Measurements from ENCODE around the gene CUL9.
"Not testable (repeated sequence)": the region's sequence is repeated elsewhere in the genome, so short reads cannot be mapped to it uniquely, and the experiment has no call there.

Gene CUL9

DNA sequence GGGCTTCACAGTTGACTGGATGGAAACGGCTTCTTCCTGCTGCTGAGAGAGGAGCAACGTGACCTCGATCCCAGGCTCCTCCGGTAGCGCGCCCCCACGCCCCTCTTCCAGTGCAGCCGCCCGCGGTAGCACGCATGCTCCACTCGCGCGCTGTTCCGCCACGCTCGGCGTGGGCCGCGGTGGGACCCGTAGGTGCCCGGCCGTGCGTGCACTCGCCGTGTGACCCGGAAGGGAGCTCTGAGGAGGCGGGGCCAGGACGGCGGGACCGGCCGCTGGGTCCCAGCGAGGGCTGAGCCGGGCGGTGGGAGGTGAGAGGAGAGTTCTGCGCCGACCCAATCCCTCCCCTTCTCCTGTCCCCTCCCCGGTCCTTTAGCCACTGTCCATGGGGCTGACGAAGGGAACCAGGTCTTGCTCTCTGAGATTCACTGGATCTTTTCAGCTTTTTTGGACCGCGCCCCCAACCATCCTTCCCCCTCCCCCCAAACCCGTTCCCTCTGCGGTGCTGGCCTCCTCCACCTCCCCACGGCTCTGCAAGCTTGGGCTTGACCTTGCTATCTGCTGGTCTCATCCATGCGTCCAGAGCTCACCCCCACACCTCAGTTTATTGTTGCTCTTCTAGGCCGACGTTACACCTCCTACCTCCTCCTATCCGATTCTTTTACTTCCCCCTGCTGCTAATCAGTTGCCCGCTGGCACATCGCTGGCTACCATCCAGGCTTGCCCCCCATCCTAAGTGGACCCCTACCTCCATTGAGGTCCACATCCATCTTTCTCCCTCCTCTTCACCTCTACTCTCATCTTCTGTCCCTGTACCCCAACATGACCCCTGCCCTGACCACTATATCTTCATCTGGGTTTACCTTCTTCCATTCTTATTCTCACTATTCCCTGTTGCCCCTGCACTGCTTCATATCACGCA lies at the start of gene CUL9:
TSS of gene CUL9 (plus strand) at position 255 of the 919 bp plus-strand sequence. CDS start 2,115 bp downstream, outside the sequence.
- peak; percentile 64 to 77 for DNase-seq (ENCODE audit: low read depth in 2 of 2)

GRCh38 chr6:43138267-43138666 lies 43.7 kb upstream of the CUL9 start:
- DNase-seq (ENCODE audit: low read depth in 2 of 2) = no peak

GRCh38 chr6:43139973-43140372 lies 42.0 kb upstream of the CUL9 start:
- not testable (repeated sequence) for DNase-seq (ENCODE audit: low read depth in 2 of 2)

DNA sequence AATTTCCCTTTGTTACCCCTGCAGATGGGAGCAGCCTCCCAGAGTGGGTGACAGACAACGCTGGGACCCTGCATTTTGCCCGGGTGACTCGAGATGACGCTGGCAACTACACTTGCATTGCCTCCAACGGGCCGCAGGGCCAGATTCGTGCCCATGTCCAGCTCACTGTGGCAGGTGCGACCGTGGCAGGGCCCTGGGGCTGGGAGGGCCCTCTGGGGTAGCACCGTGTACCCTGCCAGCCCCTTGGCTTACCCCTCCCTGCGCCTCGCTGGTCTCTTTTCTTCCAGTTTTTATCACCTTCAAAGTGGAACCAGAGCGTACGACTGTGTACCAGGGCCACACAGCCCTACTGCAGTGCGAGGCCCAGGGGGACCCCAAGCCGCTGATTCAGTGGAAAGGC lies 40.4 kb upstream of the CUL9 start:
- DNase-seq (ENCODE audit: low read depth in 2 of 2) = no peak

DNA sequence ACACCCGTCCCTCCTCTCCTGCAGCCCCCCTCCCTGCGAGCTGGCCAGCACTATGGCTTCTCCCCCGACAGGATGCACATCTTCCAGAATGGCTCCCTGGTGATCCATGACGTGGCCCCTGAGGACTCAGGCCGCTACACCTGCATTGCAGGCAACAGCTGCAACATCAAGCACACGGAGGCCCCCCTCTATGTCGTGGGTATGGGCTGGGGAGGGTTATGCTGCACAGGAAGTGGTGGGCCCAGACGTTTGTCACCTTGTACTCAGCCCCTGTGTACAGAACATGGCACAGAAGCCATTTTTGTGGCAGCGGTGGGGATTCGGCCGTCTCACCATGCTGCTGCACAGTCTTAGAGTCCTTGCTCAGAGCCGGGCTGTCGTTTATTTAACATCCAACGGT lies 39.9 kb upstream of the CUL9 start:
- no peak for DNase-seq (ENCODE audit: low read depth in 2 of 2)

DNA sequence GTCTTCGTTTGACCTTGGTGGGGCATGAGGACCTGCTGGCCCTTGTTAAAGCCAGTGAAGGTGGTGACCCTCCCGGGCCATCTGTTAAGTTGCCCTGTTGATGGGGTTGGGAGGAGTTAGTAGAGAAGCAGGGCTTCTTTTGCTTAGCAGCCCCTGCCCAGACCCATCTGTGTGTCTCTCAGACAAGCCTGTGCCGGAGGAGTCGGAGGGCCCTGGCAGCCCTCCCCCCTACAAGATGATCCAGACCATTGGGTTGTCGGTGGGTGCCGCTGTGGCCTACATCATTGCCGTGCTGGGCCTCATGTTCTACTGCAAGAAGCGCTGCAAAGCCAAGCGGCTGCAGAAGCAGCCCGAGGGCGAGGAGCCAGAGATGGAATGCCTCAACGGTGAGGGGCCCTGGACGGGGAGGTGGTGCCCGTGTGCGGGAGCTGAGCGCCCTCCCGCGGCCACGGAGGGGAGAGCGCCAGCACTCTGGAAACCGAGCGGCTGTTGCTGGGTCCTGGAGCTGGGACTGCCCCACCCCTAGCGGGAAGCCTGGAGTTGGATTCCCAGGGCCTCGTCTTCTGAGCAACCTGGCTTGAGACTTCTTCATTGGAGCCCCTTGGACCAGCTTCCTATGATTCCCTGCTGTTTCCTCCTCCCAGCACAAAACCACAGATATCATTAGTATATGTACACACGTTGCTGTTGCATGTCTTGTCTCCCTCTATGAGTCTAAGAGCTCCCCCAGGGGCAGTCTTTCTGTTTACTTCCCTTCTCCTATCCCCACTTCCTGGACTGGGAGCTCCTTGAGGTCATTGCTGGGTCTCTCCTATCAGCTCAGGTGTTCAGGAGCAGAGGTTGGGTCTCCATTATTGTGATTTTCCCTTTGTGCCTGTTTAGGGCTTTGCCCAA lies 38.5 kb upstream of the CUL9 start:
- DNase-seq (ENCODE audit: low read depth in 2 of 2) = peak; percentile 49 to 57

DNA sequence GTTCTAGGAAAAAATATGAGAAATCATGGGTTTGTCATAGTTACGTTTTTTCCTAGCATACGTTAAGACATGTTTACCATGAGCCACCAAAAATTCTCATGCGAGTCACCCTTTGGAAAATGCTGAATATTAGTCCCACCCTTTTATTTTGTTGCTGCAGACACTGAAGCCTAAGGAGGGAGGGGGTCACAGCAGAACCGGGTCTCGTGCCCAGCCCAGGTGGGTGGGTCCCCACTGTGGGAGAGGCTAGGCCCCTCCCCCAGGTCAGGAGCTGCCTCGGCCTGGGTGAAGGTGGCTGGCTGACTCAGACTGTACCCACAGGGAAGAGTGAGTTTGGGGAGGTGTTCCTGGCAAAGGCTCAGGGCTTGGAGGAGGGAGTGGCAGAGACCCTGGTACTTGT lies 37.1 kb upstream of the CUL9 start:
- DNase-seq (ENCODE audit: low read depth in 2 of 2) = no peak

GRCh38 chr6:43146261-43146660 lies 35.7 kb upstream of the CUL9 start:
- no peak for DNase-seq (ENCODE audit: low read depth in 2 of 2)

- no peak for DNase-seq (ENCODE audit: low read depth in 2 of 2)
Measured at GRCh38 chr6:43146709-43147688, 35.0 kb upstream of the CUL9 start.

DNA sequence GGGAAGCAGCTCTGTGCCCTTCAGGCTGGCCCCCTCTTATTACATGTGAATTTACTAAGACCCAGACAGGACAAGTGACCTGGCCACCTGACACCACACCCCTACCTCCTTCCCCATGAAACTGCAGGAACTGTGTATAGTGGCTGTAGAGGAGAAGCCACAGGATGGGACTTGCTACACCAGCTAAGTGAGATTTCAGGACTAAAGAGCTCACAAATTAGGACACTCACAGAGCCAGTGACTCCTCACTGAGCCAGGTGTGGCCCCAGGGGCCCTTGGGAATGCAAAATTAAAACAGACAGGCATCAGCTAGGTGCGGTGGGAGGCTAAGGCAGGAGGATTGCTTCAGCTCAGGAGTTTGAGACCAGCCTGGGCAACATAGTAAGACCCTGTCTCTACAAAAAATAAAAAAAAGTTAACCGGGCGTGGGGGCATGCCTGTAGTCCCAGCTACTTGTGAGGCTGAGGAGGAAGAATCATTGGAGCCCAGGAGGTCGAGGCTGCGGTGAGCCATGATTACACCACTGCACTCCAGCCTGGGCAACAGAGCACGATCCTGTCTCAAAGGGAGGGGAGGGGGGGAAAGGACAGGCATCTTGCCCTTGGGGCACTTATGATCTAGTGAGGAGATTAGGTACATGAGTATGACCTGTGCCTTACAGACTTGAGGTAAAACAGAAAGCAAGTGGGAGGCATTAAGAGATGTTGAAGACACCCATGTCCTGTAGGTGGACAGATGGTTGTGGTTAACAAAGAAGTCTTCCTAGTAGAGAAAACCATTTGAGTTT lies 34.1 kb upstream of the CUL9 start:
- DNase-seq (ENCODE audit: low read depth in 2 of 2) = no peak

DNA sequence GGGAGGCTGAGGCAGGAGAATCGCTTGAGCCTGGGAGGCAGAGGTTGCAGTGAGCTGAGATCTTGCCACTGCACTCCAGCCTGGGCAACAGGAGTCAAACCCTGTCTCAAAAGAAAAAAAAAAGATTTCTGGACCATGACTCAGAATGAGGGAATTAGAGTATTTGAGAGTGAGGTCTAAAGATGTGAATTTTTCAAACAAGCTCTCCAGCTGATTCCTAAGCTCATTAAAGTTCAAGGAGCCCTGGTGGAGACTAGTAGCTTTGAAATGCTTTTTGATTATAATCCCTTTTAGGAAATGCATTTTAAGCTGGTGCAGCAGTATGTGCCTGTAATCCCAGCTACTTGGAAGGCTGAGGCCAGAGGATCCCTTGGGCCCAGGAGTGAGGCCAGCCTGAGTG lies 32.7 kb upstream of the CUL9 start:
- no peak for DNase-seq (ENCODE audit: low read depth in 2 of 2)

DNA sequence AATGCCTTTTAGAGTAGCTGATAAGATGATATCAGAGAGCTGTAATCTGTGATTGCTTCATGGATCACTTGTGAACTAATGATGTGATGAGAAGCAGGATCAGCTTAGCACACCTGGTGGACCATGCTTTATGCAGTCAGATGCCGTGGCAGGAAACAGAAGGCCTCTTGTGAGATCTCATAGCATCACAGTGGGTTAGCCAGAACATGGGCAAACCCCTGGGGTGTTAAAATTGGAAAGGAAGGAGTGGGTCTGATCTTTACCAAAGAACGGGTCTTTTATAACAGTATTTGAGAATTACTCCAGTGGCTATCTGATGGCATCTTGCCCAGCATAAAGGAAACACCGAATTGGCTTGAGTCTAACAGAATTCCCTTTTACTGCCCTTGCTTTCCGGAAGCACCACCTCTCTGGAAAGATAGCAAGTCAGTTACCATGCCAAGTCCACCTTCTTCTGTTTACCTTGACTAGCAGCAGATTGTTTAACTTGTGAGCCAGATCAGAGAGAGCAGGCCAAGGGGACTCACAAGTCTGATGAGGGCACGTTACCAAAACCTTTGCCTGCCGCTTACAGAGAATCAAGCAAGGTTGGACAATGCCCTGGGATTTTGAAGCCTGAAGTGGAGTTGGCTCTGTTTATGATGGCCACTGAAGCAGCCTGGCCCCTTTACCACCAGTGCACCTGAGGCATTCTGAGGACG lies 31.8 kb upstream of the CUL9 start:
- DNase-seq (ENCODE audit: low read depth in 2 of 2) = no peak

GRCh38 chr6:43159599-43159998 lies 22.4 kb upstream of the CUL9 start:
- DNase-seq (ENCODE audit: low read depth in 2 of 2) = no peak

- no peak for DNase-seq (ENCODE audit: low read depth in 2 of 2)
Measured at GRCh38 chr6:43163899-43164298, 18.1 kb upstream of the CUL9 start.

GRCh38 chr6:43170417-43170930 lies 11.5 kb upstream of the CUL9 start:
- no peak for DNase-seq (ENCODE audit: low read depth in 2 of 2)

DNA sequence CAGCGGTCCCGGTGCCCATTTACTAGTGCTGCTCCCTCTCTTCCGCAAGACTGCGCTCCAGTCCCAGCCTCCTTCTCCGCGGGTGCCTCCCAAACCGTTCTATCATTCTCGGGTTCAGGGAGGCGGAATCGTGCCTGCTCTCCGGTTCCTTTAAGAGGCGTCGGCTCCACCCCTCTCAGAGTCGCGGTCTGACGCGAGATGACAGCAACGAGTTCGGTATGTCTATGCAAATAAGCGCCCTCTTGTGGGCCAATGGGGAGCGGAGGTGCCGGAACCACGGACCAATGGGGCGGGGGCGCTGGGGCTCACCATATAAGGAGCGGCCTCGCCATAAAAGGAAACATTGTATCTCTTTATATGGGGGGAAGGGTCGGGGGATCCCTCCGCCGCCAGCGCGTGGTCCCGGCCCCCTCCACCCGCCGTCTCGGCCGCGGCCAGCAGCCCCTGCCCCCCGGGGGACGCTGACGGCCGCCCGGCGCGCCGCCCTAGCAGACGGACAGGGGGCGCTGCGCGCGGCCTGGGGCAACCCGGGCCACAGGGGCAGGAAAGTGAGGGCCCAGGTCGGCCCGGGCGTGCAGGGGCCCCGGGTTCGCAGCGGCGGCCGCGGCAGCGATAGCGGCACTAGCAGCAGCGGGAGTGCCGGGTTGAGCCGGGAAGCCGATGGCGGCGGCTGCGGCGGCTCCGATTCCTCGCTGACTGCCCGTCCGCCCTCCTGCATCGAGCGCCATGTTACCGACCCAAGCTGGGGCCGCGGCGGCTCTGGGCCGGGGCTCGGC lies 10.9 kb upstream of the CUL9 start, which contains the start of gene SRF:
TSS of gene SRF (plus strand) at position 339 of the 776 bp plus-strand sequence. CDS start at position 727, 388 bp downstream.
- DNase-seq (ENCODE audit: low read depth in 2 of 2) = peak; percentile 96 to 99

DNA sequence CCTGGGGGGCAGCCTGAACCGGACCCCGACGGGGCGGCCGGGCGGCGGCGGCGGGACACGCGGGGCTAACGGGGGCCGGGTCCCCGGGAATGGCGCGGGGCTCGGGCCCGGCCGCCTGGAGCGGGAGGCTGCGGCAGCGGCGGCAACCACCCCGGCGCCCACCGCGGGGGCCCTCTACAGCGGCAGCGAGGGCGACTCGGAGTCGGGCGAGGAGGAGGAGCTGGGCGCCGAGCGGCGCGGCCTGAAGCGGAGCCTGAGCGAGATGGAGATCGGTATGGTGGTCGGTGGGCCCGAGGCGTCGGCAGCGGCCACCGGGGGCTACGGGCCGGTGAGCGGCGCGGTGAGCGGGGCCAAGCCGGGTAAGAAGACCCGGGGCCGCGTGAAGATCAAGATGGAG lies 10.3 kb upstream of the CUL9 start:
- peak in 1 of 2 experiments; percentile 19 for DNase-seq (ENCODE audit: low read depth in 2 of 2)

- peak; percentile 23 to 46 for DNase-seq (ENCODE audit: low read depth in 2 of 2)
Measured at GRCh38 chr6:43172104-43173007, 9.6 kb upstream of the CUL9 start.
